ENCODE measurements around the gene GTPBP2. TPM values are rescaled to one million over a fixed set of nuclear protein-coding genes. Genes with fewer than 3 reads are reported as not detected.

GTPBP2 gene
- total RNA-seq, 1 experiment from 2014 or later = 76.4 TPM

DNA sequence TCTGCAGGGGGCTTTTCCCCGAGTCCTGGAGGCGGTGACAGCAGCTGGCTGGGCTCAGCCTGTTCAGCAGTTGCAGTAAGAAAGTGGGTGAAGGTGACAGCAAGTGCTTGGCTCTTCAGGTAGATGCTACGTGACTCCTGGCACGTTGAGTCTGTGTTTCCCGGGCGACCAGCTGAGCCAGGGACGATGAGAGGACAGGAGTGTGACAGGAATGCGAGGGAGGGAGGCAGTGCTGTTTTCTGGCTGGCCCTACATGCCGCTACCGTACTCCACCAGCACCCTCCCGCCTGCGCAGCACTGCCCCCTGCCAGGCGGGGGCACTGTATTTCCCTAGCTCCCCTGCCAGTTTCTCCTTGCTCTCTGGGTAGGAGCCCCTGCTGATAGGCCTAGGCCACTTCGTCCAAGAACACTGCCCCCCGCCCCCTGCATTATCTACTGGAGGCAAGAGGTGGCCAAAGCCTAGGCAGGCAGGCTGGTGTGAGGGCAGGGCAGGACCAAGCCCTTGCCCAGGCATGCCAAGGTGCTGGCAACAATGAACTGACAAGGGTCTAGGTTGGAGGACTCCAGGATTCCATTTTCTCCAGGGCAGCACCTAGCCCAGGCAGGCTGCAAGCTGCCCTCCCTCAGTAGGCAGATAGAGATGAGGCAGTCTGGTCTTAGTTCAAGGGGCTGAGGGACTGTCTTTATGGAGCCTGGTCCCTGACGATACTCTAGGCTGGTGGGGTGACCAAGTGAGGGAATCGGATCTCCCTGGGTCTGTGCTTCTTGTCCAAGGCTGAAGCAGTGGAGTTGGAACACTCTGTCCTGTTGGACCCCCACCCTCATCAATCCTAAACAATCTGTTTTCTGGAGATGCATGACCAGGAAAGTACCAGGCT is 39.3 kb upstream of the GTPBP2 start (continued):
- TF ChIP-seq, protein P1, sequence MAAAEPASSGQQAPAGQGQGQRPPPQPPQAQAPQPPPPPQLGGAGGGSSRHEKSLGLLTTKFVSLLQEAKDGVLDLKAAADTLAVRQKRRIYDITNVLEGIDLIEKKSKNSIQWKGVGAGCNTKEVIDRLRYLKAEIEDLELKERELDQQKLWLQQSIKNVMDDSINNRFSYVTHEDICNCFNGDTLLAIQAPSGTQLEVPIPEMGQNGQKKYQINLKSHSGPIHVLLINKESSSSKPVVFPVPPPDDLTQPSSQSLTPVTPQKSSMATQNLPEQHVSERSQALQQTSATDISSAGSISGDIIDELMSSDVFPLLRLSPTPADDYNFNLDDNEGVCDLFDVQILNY (CRISPR knock-in tag; IDR thresholded peaks at IDR 0.05) = no peak
- TF ChIP-seq SMAD3 (CRISPR knock-in tag; IDR thresholded peaks at IDR 0.05; ENCODE audit: borderline replicate concordance) = no peak

DNA sequence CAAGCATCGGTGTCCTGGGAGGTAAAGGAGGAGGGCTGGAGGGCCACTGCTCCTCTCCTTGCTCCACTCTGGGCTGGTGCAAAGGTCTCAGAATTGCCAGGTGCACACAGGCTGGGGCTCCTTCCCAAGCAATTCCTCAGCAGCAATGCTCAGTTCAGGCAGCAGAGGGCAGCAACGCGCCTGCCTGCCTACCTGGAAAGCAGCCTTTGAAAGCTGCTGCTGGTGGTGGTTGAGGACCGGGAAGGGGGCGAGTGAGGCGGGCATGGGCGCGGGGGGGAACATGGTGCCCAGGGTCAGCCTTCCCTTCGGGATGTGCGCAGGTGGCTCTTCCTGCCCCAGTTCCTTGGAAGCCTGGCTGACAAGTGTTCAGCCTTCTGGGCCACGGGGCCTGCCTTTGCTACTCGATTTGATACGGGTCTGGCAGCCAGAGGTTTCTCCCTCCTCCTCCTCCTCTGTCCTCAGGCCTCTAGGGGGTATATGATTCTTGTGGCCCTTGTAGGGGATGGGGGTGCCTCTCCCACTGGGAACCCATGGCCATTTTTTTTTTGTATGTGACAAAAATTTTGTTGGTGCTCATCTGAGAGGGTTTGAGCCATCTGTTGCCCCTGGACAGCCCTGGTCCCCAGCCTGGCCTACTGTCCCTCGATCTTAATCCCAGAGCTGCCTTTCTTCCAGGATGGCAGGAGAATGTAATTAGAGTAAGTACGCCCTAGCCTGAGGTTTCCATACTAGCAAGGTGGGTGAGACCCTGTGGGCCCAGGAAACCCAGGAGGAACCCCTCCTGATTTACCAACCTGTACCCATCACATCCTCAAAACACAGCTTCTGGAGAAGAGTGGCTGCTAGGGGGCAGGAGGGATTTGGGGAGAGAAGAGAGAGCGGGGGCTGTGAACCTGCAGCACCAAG is 38.4 kb upstream of the GTPBP2 start:
- POLR2A ChIA-PET = interaction anchor here (0.7 to 2.8 kb wide), 6 partner anchors 28 to 107 kb away, joined by 3 to 12 read pairs (median 6); partner anchors contain the start of genes GTPBP2 and VEGFA
- peak overlapping the region; percentile 55 for H3K4me3 Mint-ChIP-seq
- peak; percentile 88 for DNase-seq (ENCODE audit: low spot score)
- CTCF ChIA-PET = interaction anchor here (0.6 to 7.0 kb wide), 61 partner anchors 9 to 421 kb away, joined by 3 to 68 read pairs (median 4); partner anchors contain the start of genes GTPBP2, MRPS18A, RSPH9 and VEGFA
- H3K4me1 Mint-ChIP-seq = peaks cover 36% of the 10 kb centered on the region
- peak; percentile 63 for ATAC-seq
- H3K36me3 Mint-ChIP-seq = peaks cover 18% of the 10 kb centered on the region
- no peaks in the 10 kb centered on the region for H3K9me3 Mint-ChIP-seq
- peaks cover 9% of the 10 kb centered on the region for H3K27me3 Mint-ChIP-seq (ENCODE audit: low read depth)
- H3K27ac Mint-ChIP-seq = peak overlapping the region; percentile 7; the same call in 1 of the 2 replicates
- TF ChIP-seq ETV6 (CRISPR knock-in tag; IDR thresholded peaks at IDR 0.05) = 0 out of 2 replicates have a peak, but pooled peaks have one; percentile 16
- no peak for TF ChIP-seq MXD4 (CRISPR knock-in tag; IDR thresholded peaks at IDR 0.05; ENCODE audit: borderline replicate concordance)
- no peak for TF ChIP-seq NR2C2 (CRISPR knock-in tag; IDR thresholded peaks at IDR 0.05)
- TF ChIP-seq, protein P2, sequence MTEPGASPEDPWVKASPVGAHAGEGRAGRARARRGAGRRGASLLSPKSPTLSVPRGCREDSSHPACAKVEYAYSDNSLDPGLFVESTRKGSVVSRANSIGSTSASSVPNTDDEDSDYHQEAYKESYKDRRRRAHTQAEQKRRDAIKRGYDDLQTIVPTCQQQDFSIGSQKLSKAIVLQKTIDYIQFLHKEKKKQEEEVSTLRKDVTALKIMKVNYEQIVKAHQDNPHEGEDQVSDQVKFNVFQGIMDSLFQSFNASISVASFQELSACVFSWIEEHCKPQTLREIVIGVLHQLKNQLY (CRISPR knock-in tag; IDR thresholded peaks at IDR 0.05) = no peak
- no peak for TF ChIP-seq GTF2I (CRISPR knock-in tag; conservative IDR thresholded peaks at IDR 0.05)
- TF ChIP-seq IRF2 (CRISPR knock-in tag; IDR thresholded peaks at IDR 0.05; ENCODE audit: borderline replicate concordance, low read depth) = no peak
- TF ChIP-seq, protein P3, sequence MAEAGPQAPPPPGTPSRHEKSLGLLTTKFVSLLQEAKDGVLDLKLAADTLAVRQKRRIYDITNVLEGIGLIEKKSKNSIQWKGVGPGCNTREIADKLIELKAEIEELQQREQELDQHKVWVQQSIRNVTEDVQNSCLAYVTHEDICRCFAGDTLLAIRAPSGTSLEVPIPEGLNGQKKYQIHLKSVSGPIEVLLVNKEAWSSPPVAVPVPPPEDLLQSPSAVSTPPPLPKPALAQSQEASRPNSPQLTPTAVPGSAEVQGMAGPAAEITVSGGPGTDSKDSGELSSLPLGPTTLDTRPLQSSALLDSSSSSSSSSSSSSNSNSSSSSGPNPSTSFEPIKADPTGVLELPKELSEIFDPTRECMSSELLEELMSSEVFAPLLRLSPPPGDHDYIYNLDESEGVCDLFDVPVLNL (CRISPR knock-in tag; IDR thresholded peaks at IDR 0.05; ENCODE audit: borderline replicate concordance, low read depth) = no peak
- TF ChIP-seq, protein P4, sequence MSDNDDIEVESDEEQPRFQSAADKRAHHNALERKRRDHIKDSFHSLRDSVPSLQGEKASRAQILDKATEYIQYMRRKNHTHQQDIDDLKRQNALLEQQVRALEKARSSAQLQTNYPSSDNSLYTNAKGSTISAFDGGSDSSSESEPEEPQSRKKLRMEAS (CRISPR knock-in tag; IDR thresholded peaks at IDR 0.05) = no peak
- TF ChIP-seq TEAD1 (CRISPR knock-in tag; IDR thresholded peaks at IDR 0.05) = peak; percentile 31; the same call in 1 of the 2 replicates
- TF ChIP-seq, protein P5, sequence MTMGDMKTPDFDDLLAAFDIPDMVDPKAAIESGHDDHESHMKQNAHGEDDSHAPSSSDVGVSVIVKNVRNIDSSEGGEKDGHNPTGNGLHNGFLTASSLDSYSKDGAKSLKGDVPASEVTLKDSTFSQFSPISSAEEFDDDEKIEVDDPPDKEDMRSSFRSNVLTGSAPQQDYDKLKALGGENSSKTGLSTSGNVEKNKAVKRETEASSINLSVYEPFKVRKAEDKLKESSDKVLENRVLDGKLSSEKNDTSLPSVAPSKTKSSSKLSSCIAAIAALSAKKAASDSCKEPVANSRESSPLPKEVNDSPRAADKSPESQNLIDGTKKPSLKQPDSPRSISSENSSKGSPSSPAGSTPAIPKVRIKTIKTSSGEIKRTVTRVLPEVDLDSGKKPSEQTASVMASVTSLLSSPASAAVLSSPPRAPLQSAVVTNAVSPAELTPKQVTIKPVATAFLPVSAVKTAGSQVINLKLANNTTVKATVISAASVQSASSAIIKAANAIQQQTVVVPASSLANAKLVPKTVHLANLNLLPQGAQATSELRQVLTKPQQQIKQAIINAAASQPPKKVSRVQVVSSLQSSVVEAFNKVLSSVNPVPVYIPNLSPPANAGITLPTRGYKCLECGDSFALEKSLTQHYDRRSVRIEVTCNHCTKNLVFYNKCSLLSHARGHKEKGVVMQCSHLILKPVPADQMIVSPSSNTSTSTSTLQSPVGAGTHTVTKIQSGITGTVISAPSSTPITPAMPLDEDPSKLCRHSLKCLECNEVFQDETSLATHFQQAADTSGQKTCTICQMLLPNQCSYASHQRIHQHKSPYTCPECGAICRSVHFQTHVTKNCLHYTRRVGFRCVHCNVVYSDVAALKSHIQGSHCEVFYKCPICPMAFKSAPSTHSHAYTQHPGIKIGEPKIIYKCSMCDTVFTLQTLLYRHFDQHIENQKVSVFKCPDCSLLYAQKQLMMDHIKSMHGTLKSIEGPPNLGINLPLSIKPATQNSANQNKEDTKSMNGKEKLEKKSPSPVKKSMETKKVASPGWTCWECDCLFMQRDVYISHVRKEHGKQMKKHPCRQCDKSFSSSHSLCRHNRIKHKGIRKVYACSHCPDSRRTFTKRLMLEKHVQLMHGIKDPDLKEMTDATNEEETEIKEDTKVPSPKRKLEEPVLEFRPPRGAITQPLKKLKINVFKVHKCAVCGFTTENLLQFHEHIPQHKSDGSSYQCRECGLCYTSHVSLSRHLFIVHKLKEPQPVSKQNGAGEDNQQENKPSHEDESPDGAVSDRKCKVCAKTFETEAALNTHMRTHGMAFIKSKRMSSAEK (CRISPR knock-in tag; IDR thresholded peaks at IDR 0.05; ENCODE audit: borderline replicate concordance) = 0 out of 2 replicates have a peak, but pooled peaks have one; percentile 72
- TF ChIP-seq GABPB1 (CRISPR knock-in tag; IDR thresholded peaks at IDR 0.05) = no peak; the same call in none of the 2 replicates
- TF ChIP-seq, protein P6, sequence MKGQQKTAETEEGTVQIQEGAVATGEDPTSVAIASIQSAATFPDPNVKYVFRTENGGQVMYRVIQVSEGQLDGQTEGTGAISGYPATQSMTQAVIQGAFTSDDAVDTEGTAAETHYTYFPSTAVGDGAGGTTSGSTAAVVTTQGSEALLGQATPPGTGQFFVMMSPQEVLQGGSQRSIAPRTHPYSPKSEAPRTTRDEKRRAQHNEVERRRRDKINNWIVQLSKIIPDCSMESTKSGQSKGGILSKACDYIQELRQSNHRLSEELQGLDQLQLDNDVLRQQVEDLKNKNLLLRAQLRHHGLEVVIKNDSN (CRISPR knock-in tag; IDR thresholded peaks at IDR 0.05) = no peak
- peak; percentile 60; the same call in 1 of the 2 replicates for TF ChIP-seq ZNF416 (CRISPR knock-in tag; IDR thresholded peaks at IDR 0.05)
- no peak for TF ChIP-seq CREM (CRISPR knock-in tag; IDR thresholded peaks at IDR 0.05)
- TF ChIP-seq, protein P7, sequence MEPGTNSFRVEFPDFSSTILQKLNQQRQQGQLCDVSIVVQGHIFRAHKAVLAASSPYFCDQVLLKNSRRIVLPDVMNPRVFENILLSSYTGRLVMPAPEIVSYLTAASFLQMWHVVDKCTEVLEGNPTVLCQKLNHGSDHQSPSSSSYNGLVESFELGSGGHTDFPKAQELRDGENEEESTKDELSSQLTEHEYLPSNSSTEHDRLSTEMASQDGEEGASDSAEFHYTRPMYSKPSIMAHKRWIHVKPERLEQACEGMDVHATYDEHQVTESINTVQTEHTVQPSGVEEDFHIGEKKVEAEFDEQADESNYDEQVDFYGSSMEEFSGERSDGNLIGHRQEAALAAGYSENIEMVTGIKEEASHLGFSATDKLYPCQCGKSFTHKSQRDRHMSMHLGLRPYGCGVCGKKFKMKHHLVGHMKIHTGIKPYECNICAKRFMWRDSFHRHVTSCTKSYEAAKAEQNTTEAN (CRISPR knock-in tag; IDR thresholded peaks at IDR 0.05) = no peak
- no peak for TF ChIP-seq TEAD4 (CRISPR knock-in tag; IDR thresholded peaks at IDR 0.05)
- TF ChIP-seq ZBTB21 (CRISPR knock-in tag; IDR thresholded peaks at IDR 0.05; ENCODE audit: borderline replicate concordance) = no peak
- TF ChIP-seq JAZF1 (CRISPR knock-in tag; IDR thresholded peaks at IDR 0.05) = no peak
- TF ChIP-seq, protein P8, sequence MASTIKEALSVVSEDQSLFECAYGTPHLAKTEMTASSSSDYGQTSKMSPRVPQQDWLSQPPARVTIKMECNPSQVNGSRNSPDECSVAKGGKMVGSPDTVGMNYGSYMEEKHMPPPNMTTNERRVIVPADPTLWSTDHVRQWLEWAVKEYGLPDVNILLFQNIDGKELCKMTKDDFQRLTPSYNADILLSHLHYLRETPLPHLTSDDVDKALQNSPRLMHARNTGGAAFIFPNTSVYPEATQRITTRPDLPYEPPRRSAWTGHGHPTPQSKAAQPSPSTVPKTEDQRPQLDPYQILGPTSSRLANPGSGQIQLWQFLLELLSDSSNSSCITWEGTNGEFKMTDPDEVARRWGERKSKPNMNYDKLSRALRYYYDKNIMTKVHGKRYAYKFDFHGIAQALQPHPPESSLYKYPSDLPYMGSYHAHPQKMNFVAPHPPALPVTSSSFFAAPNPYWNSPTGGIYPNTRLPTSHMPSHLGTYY (CRISPR knock-in tag; IDR thresholded peaks at IDR 0.05) = no peak
